ENCODE measurements around the gene RLBP1. TPM values are rescaled to one million over a fixed set of nuclear protein-coding genes. Genes with fewer than 3 reads are reported as not detected.
A peak's percentile ranks its signal among the peaks of the same experiment; 100 is the strongest.

RLBP1 gene
- total and polyA plus RNA-seq, 2 of the 13 experiments (the other 11 are each of a cell fraction or from before 2014, with no cell fraction given), result 0.07 TPM; not detected in 1

- no peak for TF ChIP-seq TCF7 (IDR thresholded peaks at IDR 0.05; ENCODE audit: low read depth)
- TF ChIP-seq ZNF570 (CRISPR knock-in tag; IDR thresholded peaks at IDR 0.05; ENCODE audit: borderline replicate concordance), result no peak
- peak; percentile 50; the same call in 1 of the 2 replicates for TF ChIP-seq ATF7-NPFF (CRISPR knock-in tag; IDR thresholded peaks at IDR 0.05; ENCODE audit: low read depth)
- TF ChIP-seq ATM (IDR thresholded peaks at IDR 0.05; ENCODE audit: borderline replicate concordance), result no peak
- TF ChIP-seq USF2 (IDR thresholded peaks at IDR 0.05; ENCODE audit: low read depth, low read length), result no peak
- no peak for TF ChIP-seq USF2 (CRISPR knock-in tag; IDR thresholded peaks at IDR 0.05; ENCODE audit: borderline replicate concordance)
- TF ChIP-seq ZNF547 (CRISPR knock-in tag; IDR thresholded peaks at IDR 0.05), result no peak; the same call in 1 of the 2 replicates
- no peak for TF ChIP-seq ZNF142 (CRISPR knock-in tag; IDR thresholded peaks at IDR 0.05)
- no peak for TF ChIP-seq NFIB (CRISPR knock-in tag; IDR thresholded peaks at IDR 0.05; ENCODE audit: borderline replicate concordance)
- TF ChIP-seq GMEB1 (CRISPR knock-in tag; IDR thresholded peaks at IDR 0.05; ENCODE audit: borderline replicate concordance), result peak; percentile 84
- TF ChIP-seq TEAD3 (CRISPR knock-in tag; optimal IDR thresholded peaks at IDR 0.05; ENCODE audit: borderline replicate concordance), result no peak
- TF ChIP-seq ZSCAN12 (CRISPR knock-in tag; IDR thresholded peaks at IDR 0.05), result 0 out of 2 replicates have a peak, but pooled peaks have one; percentile 22
- peak; percentile 64; the same call in 1 of the 2 replicates for TF ChIP-seq ELF3 (CRISPR knock-in tag; IDR thresholded peaks at IDR 0.05)
- TF ChIP-seq ARNTL (CRISPR knock-in tag; IDR thresholded peaks at IDR 0.05), result 0 out of 2 replicates have a peak, but pooled peaks have one; percentile 51
- TF ChIP-seq ZFP36L1 (CRISPR knock-in tag; IDR thresholded peaks at IDR 0.05), result peak; percentile 91
- no peak; the same call in 1 of the 2 replicates for TF ChIP-seq NR2F2 (IDR thresholded peaks at IDR 0.05; ENCODE audit: borderline replicate concordance, low read depth)
- no peak; the same call in 1 of the 2 replicates for TF ChIP-seq ZNF891 (CRISPR knock-in tag; IDR thresholded peaks at IDR 0.05)
- TF ChIP-seq MXD4 (CRISPR knock-in tag; IDR thresholded peaks at IDR 0.05), result peak; percentile 84
- 0 out of 2 replicates have a peak, but pooled peaks have one; percentile 61 for TF ChIP-seq ZNF160 (CRISPR knock-in tag; IDR thresholded peaks at IDR 0.05)
- TF ChIP-seq SP140L (CRISPR knock-in tag; IDR thresholded peaks at IDR 0.05; ENCODE audit: borderline replicate concordance), result no peak; the same call in 1 of the 2 replicates
These were observed 22.6 kb upstream of the RLBP1 start, which contains the start of gene FANCI (continued) for GRCh38 chr15:89243691-89244573.

Data from HepG2 (cell line).